ENCODE data around the gene CCDC142.

Gene CCDC142

DNA sequence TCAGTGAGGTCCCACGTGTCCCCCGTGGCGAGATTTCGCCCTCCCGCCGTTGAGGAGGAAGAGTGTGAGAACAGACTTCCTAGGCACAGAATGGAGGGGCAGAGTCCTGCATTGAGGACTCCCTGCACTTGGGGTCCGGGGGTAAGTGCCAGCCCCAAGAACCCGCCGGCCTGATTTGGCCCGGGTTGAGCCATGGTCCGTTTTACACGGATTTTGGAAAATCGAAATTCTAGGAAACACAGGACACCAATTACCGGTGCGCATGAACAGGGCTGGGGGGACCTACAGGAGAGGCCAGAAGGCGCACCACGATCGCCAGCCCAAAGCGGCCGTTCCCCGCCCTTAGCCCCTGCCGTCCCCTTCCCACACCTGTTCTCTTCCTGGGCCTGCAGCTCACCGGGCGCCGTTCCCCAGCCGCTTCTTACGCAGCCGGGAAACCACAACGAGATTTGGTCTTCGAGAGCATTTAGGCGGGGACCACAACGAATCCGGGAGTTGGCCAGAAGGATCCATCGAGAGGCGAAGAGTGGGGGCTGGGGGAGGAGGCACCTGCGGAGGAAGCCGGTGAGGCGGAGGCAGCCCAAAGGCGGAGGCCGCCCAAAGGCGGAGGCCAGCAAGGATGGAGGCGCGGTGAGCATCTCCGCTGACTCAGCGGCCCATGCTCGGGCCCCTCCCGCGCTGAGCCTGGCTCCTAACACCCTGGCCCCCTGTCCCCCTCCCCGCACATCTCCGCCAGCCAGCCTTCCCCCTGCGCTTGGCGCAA, 31.0 kb upstream of the CCDC142 start:
- DNase-seq: peak in 2 of 3 experiments; percentile 60 to 65

DNA sequence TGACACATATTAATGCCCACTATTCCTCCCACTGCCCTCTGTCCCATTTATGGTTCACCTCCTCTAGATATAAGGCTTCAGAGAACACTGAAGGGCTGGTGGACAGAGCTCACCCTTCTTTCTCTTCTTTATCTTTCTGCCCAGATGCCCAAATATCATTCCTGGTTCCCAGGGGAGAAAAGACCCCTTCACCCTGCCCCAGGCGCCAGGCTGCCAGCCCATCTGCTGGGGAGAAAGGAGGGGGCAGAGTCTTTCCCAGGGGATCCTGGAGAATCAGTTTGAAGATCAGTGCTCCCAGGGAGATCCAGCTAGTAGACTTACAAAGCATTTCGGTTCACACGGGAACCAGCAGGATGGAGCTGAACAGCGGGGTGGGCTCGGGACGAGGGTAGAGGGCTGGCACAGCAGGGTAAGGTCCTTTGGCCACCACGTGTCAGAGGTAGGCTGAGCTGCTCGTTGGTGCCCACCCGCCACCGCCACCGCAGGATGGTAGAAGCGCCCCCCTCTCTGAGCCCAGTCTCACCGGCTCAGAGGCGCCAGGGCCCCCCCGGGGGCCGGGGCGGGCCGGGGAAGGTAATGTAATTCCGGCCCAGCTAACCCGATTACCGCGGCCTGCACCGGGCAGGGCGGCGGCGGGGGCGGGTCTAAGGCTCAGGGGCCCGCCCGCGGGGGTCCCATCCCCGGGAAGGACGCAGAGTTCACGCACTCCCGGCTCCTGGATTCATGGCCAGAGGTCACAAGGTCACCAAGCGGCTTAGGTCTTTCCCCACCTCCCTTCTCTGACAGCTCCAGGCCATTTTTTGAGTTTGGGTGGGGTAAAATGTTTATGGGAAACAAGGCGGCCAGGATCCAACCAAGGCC, 30.2 kb upstream of the CCDC142 start:
- no peak for DNase-seq

DNA sequence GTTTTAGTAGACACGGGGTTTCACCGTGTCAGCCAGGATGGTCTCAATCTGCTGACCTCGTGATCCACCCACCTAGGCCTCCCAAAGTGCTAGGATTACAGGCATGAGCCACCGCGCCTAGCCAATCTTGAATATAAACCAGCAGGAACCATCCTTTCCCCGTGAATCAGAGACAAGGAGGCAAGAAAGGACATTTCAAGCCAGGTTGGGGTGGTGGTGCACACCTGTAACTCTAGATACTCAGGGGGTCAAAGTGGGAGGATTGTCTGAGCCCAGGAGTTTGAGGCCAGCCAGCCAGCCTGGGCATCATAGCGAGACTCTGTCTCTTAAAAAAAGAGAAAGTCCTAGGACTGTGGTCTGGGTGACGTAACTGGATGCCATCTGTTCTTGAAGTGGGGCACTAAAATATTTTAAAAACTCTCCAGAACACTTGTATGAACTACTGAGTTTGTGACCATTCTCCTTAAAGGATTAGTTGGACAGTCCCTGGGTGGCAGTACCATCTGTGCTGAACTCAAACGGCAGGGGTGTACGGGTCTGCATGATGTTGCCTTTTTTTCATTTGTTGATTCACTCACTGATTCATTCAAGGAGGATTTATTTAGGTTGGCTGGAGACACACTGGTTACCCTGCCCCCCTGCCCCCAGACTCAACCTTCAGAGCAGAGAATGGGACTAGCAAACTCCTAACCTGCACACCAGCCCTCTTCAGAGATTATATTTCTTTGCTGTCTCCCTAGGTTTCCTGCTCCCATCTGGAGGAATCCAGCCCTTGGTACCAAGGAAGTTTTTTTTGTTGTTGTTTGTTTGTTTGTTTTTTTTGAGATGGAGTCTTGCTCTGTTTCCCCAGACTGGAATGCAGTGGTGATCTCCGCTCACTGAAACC, 28.5 kb upstream of the CCDC142 start:
- DNase-seq: no peak

DNA sequence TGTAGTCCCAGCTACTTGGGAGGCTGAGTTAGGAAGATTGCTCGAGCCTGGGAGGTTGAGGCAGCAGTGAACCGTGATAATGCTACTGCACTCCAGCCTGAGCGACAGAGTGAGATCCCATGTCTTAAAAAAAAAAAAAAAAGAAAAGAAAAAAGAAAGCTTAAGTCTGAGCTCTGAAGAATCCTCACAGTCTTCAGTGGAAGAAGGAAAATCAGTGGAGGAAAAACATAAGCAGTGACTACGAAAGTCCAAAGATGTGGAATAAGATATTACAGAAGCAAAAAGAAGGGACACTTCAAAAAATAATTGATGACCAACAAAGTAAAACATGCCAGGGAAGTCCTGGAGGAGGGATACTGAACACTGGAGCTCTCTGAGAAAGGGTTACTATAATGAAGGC, 27.5 kb upstream of the CCDC142 start:
- DNase-seq: no peak

DNA sequence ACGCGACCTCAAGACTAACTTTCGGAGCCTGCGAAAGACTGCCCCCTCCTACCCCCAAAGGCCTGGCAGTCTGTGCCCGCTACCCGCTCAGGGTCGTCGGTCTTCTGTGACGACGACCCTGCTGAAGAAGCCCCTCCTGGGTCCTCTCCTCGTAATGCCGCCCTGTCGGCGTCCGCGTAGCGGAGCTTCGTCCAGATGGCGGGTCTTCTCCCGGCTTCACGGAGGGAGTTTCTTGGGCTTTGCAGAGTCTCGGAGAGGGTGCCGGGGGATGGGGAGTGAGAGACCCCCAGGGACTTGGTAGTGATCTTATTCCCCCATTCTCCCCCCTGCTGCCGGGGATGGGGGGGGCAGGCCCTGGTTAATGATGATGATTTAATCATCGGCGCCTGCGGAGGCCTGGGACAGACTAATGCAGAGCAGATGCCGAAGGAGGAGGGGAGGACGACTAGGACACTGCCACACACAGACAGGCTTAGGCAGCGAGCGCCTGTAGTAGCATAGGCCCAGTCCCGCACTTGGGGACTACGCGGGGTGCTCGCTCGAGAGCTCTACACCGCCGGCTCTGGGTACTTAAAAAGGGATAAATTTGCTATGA, 25.2 kb upstream of the CCDC142 start:
- peak in 1 of 3 experiments; percentile 94 for DNase-seq

DNA sequence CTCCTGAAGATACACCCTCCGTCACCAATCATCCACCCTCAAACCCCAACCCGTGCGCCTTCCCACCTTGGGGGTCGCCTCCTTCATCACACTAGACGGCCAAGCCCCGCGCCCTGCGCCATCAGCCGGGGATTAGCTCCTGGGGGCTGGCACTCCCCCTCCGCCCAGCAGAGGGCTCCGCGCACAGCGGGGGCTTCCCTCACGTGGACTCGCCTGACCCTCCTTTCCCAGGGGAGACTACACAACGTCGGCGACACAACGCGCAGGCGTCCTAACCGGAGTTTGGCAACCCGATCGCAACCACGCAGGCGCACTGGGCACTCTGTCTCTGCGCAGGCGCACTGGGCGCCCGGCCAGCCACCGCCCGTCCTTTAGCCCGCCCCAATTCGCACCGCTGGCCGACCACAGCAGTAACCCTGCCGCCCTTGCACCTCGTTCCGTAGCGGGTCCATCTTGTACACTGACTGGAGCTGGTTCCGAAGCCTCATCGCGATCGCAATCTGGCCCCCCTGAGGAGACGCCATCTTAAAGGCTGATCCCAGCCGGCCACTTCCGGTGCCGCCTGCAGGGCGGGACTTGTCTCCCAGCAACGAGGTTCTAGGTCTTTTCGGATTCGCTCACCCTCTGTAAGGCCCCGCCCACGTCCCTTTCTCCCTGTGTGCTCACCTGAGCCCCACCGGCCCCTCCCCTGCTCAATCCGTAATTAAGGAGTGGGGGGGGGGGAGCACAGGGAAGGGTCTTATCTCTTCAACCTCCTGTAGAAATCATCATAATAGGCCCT, 24.5 kb upstream of the CCDC142 start, which contains the start of gene PCGF1:
PCGF1 (minus strand) TSS at position 551 of the 781 bp plus-strand sequence; CDS start at position 524, 27 bp downstream.
- DNase-seq: peak; percentile 94 to 100 (median 100)

DNA sequence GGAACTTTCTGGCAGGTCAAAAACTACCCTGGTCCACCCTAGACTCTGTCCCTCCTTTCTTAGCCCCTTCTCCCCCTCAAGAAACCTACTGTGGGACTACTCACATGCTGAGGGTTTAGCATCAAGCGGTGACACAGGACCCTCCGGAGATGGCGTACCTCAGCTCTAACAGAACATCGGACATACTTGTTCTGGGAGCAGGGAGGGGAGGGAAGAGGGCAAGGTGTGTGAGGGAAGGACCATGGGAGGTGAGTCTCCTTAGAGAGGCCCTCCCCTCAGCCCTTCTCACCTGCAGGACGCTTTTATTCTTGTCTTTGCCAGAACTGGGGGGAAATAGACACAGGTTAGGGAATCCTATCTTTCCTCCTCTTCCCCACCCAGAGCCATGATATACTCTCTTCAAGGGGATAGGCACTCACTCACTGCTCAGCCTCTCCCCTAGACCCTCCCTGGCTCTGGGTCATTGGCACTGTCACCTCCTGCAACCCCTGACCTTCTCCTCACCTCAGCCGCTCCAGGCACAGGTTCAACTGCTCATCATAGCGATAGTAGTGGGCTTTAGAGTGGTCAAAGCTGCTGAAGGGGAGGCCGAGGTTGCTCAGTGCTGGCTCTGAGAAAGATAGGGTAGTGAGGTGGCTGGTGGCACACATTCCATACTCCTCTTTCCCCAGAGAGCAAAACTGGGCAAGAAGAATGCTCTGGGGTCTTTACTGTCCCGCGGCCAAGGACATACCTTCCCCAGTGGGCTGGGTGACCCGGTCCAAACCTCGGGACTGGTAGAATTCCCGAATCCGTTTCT, 22.8 kb upstream of the CCDC142 start:
- no peak for DNase-seq

DNA sequence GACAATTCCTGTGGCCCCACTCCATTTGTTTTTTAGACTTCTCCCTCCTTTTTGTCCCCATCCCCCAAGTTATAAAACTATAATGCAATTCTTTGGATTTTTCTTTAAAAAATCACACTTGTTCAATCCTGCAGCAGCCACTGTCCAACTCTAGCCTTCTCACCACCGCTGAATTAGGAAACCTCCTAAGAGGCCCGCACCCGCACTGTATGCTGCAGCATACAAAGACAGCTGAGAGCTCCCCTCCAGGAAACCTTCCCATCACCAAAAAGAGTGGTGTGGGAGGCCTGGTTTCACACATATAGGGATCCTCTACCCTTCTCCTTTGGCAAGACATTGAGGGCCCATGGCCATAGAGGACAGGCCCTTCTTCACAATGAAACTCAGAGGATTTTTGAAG, 21.8 kb upstream of the CCDC142 start:
- DNase-seq: no peak

DNA sequence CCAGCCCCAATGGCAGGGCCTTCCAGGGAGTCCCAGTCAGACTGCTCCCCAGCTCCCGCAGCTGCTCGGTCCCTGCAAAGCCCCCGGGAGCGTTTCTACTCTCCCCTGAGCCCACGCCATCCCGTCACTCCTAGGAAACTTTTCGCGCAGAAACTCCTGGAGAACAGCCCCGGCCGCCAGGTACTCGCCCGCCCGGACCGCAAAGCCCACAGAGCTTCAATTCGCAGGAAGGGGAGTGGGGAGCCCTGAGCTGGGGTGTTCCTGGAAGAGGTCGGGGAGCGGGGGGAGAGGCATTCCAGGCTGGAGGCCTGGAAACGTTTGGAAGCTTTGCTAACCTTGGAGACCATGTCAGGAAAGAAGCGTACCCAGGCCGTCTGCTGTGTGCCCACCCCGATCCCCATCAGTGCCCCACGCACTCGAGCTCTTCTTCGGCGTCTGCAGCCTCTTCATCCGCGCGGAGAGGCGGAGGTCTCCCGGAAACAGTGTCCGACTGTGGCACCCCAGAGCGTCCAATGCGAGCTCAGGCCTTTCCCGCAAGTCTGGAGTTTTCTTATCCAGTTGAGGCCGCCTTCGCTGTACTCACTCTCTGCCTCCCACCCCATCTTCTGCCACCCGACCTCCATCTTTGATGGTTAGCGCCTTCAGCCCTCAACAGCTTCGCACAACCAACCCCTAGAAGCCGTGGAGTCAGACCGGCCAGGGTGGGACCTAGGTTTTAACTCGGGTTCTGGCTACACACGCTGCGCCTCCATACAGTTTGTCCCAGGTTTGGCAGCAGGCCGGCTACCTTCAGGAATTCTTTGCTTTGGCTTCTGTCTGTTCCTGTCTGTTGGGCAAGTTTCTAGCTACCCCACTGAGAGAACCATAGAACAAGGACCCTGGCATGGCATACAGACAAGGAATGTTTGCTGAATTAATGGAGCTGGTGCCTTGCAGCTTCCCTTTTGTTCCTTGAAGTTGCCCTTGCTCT, 21.0 kb upstream of the CCDC142 start:
- DNase-seq: no peak

DNA sequence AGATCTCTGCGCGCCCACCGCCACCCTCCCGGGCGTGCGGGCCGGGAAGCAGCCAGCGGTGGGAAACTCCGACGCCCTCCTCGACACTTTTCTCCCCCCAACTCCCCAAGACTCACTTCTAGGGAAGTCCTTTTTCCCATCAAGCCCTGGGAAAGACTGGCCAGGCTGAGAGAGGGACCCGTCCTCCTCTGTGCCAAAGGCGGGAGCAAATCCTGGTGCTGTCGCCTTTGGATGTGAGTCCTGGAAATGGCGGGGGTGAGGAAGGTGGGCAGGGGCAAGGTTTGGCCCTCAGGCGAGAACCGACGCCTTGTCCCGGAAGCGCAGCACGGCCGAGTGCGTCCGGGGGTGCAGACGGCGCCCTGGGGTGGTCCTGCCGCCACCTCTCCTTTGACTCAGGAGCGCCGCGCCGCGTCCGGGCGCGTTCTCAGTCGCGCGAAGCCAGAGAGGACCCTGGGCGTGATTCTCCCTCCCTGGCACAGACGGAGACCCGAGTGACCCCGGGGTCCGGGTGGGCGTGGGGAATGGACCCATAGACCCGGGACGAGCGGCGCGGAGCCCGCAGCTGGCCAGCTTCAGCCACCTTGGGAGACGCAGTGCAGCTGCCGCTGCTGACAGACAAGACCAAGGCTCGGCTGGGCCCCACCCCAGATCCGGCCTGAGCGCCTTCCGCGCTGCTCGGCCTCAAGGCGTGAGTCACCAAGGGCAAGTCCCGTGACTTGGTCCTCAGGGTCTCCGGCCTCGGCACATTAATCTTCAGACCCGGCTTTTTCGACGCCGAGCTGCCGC, 20.1 kb upstream of the CCDC142 start:
- DNase-seq: no peak

DNA sequence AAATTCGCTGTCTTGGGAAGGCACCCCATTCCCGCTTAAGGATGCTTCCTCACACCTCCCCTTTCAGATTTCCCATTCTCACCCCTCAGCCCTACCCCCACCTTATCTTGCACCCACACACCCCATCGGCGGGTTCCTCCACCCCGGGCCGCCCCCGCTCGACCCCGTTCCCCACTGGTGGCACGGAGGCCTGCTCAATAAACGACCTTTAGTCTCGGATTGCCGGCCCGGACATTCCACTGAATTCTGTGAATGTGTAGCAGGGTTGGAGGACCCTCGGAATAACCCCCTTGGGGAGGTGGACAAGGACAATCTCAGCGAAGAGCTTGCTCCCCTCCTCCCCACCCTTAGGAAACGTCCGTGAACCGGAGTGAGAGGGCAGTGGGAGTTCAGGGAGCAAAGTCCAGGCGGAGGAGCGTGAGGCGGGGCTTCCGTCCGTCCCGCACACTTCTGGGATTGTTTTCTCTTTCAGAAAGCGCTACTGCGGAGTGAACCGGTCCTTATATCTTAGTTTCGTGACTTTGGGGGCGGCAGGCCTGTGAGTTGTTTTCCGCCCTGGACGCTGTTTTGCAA, 19.4 kb upstream of the CCDC142 start:
- no peak for DNase-seq

DNA sequence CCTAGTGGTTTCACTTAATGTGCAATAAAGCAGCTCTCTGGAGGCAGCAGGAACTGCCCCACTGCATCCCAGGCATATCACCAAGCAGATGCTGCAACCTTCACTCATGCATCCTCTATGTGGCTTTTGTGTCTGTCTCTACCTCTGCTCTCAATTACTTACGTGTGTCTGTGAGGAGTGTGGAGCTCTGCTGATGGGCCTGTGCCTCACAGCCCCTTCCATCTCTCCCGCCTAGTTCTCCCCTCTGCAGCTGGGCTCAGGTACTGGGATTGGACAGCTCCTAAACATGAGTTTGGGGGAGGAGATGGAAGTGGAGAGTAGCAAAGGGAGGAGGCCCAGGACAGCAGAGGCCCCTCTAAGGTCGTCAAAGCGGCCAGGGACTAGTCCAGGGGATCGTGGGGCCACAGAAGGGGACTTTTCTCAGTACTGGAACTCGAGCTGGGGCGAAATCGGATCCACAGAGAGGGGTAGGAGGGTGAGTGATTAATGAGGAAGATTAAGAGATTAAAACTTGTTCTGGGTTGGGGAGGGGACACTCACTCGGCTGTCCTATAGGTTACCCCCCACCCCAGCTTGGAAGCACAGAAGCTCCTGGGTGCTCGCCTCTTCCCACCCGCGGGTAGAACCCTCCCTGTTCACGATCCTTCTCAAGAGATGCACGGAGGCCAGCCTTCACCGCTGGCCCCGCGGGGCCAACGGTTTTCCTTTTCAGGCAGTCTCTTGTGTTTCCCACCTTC, 18.7 kb upstream of the CCDC142 start:
- no peak for DNase-seq

DNA sequence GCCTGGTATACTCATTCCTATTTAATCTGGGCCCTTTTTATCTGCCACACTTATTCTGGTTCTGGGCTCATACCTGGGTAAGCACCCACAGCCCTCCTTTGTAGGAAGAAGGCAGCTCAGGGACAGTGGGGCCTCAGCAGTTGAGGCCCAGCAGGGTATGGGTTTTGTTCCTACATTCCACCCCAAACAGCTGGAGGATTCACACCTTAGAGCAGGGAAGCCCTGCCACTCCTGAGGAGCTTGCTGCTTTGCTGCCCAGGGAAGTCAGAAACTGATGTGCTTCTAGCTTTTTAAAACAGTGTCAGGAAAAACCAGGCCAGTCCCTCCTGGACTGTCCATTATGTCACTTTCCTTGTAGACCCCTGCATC, 17.8 kb upstream of the CCDC142 start:
- no peak for DNase-seq

DNA sequence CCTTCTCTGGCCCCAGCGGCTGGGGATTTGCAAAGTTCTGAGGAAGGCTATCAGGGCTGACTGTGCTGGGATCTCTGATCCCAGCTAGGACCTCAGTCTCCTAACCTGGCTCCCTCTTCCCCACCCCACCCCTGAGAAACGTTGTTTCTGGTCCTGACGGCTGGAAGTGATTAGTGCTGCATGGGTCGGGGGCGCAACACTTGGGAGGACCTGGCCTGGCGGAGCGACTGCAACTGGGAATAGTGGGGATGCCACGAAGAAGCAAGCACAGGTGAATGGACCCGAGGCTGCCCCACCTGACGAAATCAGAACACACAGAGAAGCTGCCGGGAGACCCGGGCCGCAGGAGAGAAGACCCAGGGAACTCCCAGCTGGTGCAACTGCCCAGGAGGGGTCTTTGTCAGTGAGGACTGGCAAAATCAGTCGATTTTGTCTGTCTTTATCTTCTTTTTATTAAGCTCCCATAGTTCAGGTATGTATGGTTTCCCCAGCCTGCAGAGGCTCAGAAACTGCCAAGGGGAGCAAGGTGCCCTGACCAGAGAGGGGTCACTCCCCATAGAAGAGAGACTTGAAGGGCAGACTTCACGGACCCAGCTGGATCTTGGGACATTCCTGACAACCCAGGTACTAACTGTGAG, 17.3 kb upstream of the CCDC142 start:
- no peak for DNase-seq

DNA sequence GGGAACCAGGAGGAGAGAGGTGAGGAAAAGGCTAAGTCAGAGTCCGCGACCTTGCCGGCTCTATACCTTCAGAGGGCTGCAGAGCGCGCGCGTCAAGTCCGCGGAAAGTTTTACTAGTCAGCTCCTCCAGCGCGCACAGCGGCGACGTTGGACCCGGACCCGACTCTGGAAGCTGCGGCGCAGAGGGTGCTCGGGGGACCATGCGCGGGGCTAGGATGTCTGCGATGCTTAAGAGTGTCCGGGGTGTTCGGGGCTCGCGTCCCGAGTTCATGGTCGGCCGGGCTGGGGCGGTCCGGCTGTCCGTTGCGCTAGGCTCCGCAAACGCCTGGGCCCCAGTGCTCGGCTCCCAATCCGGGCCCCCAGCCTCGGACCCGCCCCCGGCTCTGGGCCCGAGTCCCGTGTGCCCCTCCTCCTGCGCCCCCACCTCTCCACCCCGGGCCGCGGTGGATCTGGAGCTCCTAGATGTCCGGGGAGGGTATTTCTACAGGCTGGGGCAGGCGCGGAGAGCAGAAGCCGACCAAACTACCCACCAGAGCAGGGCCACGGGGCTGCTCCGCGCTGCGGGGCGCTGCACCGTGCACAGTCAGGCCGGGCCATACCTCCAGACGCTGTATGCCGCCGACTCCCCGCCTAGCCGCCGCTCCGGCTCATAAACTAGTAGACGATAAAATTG, 16.6 kb upstream of the CCDC142 start, which contains the start of gene LBX2:
LBX2 (minus strand) TSS at position 337 of the 673 bp plus-strand sequence; CDS start at position 271, 66 bp downstream.
- no peak for DNase-seq

DNA sequence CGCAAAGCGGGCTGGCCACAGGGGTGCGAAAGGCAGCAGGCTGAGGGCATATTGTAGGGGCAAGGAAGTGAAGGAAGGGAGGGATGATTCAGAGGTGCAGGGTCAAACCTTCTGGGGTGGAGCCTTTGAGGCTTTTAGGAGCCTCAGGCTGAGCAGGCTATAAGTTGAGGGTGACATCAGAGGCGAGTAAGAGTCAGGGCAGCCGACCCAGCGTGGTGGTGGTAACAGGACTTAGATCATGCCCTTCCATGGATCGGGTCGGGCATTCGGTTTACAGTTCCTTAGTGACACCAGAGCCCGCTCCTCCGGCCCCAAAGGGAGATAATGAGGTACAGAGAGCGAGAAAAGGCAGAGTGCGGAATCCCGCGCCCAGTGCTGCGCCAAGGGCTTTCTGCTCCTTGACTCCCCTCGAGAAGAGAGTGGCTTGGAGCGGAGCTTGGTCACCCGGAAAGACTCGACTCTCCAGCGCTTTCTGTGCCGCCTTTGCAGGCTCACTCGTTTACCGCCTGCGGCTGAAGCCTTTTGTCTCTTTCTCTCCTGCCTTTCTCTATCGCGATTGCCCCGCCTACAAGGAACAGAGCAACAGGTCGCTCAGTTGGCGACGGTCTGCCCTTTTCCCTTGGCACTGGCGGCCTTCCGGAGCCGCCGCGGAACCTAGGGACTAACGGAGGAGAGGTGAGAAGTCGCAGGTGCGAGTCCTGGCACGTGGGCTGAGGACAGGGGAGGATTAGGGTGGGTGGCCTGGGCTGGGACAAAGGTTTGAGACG, 15.9 kb upstream of the CCDC142 start:
- peak in 1 of 3 experiments; percentile 49 for DNase-seq
